Stromal cell of bone marrow (primary cell): ENCODE results near the gene GPR153.

ENCODE experiments used
- DNase-seq: peaks from one replicate; pipeline ENCODE4 v3.0.0-alpha.2; 2012; ENCODE audit warnings: low read depth

Gene GPR153

DNA sequence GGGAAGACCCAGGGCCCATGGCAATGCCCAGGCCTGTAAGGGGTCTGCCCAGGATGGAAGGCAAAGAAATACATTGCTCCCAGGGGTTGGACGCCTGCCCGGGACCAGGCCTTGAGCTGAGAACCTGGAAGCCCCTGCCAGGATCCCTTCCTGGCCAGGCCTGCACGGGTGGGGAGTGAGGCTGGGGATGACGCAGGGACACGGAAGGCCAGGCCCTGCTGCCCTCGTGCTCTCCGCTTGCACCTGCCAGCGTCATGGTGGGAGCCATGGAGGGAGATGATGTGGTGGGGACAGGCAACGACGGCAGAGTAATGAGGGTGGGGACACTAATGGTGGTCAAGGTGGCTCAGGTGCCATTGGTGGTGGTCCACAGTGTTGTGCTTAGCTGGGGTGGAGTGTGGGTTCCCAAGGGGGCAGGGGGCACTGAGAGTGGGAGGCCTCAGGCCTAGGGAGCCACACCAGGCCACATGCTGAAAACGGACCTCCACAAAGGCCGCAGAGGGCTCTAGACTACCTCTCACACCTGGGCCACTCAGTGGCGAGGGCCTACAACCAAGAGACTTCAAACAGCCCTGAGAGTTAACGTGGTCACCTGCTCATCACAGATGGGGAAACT, 12.6 kb downstream of the GPR153 start:
- no peak for DNase-seq

DNA sequence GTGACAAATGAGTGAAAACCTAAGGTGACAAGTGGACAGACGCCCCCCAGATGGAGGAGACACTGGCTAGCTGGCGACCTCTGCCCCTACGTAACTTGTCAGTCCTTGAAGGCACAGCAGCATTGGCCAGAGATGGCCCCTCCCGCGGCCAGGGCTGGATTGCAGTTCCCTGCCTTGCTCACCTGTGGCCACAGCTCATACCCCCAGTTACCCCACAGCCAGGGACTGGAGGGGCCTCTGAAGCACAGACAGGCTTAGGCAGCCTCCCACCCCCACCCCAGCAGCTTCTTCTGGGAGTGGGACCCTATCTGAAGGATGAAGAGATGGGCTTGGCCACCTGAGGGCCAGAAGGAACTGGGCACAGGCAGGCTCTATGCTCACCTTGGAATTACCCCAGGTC, 13.2 kb downstream of the GPR153 start:
- DNase-seq, result no peak

DNA sequence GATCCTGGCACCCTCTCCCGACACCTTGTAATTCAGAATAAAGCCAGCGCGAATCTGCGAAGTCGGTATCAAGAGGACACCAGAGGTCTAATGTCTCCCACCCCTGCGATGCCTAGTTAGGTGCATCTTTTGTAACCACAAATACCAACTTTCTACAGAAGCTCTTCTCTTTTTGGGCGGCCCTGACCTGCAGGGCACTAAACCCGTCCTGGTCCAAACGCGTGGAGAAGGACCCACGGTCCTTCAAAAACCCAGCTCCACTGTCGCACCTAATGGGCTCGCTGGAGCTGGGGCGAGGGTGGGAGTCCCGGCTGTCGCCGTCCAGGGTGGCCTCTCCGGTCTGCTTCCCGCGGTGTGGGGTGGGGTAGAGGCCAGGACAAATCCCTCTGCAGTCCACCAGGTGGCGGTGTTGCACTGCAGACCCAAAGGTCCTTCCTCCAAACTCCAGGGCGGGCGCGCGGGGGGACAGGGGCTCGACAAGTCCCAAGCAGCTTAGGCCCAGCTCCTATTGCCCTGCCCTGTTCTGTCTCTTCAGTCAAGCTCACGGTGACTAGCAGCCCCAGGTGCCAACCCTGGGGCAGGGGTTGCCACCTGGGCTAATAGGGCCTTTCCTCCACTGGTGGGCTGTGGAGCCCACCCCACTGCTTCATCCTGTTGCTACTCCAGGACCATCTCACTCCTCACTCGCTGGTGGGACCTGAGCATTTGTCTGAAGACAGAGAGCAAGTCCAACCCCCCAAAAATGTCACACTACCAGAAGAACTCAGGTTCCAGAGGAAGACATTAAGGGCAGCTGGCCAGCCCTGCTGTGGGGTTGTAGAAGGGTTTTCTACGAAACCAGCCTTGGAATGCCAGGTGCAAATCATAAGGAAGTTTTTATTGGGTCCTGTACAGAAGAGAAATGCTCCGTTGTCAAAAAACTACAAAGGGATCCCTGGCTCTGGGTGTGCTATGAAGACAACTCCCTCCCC, 14.1 kb downstream of the GPR153 start:
- no peak for DNase-seq

DNA sequence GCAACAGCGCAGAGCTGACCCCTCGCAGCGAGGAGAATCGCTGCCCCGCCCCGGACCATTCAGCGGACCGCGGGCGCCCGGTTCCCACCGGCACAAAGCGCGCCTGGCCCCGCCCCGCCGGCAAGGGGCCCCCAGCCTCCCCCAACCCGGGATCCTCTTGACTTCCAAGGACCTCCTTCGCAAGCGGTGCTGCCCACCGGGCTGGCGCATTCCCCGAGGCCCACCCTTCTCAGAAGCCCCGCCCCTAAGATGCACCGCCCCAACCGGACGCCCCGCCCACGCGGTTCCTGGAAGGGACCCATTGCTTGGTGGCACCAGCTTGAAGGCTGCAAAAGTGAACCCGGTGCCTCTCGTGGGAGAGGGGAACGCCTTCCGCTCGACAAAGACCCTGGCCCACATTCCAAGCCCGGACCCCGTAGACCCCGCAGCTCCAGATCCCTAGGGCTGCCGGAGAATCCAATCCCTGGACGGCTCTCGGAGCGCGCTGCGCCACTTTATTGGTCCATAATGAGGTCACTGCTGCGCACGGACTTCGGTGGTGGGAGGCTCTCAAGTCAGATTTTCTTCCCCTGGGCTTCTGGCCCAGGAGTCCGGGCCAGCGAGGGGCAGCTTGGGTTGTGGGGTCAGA, 14.9 kb downstream of the GPR153 start:
- DNase-seq, result no peak

DNA sequence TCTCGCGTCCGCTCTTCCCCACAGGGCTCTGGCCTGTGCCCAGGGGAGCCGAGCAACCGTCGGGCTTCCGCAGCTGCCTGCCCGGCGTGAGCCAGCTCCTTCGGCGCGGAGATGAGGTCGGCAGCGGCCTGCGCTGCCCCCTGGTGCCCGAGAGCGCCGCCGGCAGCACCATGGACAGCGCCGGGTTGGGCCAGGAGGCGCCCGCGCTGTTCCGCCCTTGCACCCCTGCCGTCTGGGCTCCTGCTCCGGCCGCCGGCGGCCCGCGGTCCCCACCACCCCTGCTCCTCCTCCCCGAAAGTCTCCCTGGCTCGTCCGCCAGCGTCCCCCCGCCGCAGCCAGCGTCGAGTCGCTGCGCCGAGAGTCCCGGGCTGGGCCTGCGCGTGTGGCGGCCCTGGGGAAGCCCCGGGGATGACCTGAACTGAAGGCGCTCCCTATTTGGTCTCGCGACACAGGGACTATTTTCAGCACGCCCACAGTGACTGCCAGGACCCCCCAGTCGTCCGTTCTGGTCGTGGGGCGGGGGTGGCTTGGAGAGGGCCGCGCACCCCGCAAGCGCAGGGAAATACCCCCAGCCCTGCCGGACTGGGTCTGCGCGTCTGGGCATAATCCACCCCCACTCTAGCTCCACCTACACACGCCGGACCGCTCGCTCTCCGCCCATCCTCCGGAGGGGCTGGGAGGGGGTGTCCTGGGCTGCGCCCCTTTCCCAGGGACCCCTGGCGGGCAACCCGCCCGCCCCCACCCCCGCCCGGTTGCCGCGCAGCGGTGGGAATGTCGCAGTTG, 15.6 kb downstream of the GPR153 start:
- DNase-seq, result no peak

DNA sequence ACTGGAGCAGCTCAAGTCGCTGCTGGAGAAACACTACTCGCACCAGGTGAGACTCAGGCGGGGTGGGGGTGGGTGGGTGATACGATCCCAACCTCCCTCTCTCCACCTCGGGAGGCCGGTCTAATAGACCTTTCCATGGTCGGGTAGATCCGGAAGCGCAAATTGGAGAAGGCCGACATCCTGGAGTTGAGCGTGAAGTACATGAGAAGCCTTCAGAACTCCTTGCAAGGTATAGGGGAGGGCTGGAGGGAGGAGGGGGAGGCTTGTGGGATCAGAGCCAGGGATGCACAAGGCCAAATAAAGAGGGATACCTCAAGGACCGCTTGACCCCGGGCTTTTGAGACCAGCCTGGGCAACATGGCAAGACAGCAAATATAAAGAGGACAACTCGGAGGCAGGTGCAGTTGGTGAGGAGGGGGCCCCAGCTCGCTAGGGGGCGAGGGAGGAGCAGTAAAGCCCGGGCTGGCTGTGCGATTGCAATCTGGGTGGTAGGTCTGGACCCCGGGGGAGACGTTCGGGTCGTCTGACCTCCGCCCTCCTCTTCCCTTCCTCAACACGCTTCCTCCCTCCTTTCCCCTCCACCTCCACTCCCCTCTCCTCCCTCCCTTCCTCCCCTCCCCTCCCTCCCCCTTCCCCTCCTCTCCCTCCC, 16.4 kb downstream of the GPR153 start:
- DNase-seq, result no peak

DNA sequence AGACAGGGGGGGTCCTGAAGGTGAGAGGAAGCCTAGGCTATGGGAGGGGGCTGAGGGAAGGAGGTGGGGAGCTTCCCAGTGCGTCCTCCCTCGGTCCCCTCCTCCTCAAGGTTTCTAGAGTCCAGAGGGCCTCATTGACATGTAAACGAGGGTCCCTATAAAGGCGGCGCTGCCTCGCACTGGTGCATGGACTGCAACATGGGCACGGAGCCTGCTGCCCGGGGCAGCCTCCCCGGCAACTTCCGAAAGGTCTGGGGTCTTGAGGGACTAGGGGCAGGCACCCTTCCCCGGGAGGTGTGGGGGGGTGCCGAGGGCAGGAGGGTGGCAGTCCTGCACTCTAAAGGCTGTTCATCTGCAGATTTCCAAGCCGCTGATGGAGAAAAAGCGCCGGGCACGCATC, 16.9 kb downstream of the GPR153 start, which contains the start of gene HES3:
HES3 (plus strand) TSS at position 187 of the 400 bp plus-strand sequence; CDS start at position 374, 187 bp downstream.
- DNase-seq, result no peak

DNA sequence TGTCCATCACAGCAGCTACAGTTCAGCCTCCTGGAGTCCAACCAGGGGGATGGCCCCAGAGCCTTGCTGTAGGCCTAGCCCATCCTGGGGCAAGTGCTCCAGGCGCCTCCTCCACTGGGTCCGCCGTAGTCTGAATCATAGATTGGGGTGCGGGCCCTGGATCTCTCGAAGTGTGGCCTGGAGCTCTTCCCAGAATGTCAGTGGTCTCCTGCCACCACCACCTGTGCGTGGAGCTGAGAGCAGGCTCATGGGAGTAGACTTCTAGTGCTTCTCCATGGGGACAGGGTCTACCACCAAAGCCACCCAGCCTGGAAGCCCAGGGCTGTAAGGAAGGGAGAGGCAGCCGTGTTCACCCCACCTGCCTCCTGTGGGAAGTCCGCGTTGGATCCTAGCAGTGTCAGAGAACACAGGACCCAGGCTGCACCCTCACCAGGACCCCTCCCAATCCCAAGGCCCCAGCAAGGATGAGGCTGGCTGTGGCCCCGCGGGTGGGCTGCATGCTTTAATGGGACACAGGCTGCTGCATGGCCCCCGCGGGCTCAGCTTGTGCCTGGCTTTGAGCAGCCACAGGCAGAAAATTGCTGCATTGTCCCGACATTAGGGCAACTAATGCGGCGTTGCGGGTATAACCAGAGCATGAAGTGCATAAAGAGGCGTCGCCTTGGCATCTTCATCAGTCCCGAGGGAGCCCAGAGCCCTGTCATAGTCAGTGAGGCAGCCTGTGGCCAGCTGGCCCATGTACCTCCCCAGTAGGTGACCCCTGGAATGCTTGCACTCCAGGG, 17.7 kb downstream of the GPR153 start:
- no peak for DNase-seq

DNA sequence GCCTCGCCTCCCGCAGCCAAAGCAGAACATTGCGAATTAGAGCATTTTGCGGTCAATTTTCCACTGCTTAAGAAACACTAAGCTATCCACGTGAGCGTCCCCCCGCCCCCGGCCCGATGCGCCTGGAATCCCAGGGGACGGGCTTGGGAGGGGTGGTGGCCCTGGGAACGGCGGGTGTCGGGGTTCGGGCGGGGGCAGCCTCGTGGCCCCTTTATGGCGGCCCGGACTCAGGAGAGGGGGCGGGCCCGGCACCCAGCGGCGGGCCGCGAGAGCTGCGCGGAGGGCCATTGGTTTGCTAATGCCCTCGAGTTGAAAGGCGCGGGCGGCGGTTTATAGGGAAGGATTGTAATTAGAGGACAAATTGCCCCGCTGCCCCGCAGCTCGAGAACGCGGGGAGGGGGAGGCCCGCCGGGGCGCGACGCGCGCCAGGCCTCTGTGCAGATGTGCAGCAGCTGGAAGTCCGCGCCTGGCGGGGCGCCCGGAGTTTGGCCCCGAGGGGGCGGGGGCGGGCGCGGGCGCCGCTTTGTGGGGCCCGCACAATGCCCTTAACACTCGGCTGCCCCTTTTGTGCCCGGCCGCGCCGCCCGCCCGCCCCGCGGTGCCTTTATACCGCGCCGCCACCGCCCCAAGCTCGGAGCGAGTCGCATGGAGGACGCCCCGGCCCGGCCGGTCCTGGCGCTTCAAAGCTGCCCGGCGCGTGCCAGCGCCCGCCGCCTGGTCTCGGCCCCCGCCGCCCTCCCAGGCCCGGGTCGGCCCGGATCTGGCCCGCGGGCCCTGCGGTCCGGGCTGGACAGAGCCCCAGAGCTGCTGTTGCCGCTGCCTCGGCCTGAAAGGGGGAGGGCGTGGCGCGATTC, 18.8 kb downstream of the GPR153 start:
- no peak for DNase-seq

DNA sequence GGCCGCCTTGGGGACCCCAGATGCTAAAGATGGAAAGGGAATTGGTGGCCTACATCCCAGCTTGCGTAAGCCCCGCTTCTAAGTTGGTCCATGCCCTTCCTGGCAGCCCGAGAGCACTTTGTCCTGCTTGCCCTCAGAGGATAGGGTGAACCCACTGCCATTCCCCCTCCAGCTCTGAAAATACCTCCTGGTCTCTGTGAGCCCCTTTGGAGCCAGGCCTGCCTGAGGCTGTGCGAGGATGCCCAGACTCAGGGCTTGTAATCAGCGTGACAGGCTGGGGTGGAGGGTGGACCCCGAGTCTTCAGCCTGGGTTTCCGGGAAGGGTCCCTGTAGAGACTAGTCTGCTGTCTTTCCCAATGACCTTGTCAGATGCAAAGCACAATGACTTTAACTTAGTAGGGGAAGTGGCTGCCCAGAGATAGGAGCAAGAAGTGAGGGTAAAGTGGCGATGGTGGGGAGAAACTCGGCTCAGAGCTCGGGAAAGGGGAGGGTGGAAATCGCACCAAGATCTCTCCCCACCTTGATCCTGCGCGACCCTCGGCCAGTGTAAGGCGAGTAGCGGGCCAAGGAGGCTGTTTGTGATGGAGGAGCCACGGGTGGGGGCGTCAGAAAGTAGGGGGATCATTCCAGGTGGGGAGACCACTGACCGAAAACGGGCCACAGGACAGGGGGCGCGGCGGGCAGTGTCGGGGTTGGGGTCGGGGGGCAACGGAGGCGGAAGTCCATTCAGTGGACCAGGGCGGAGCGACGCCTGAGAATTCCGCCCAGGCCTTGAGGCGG, 19.6 kb downstream of the GPR153 start:
- no peak for DNase-seq

DNA sequence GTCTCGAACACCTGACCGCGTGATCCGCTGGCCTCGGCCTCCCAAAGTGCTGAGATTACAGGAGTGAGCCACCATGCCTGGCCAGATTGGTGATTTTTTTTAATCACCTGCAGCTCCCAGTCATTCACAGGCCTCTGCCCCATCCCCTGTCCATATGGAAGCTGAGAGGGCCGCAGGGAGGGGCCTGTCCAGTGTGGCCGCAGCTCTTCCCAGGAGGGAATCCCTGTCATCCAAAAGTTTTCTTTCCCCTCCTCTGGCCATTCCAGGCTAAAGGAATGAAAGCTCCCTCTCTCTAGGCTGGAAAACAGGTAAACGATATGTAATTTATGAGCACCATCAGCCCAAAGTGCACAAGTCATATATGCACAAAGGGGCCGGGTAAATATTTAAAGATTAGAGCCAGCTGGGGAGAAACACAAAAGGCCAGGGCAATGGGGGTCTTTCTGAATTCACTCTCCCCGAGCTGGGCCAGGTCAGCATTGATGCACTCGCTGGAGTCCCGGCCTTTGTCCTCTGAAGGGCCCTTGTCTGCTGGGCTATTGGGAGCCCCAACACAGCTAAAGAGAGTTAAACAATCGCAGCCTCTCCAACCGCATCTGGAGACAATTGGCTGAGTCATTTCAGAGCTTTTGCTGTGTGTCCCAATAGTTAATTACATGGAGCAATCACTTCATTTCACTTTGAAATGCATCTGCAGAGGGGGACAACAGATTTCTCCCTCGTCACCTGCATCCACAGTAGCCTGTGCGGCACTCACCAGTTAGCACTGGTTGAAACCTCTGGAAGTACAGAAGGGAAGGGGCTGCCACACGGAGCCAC, 20.7 kb downstream of the GPR153 start:
- DNase-seq, result no peak

DNA sequence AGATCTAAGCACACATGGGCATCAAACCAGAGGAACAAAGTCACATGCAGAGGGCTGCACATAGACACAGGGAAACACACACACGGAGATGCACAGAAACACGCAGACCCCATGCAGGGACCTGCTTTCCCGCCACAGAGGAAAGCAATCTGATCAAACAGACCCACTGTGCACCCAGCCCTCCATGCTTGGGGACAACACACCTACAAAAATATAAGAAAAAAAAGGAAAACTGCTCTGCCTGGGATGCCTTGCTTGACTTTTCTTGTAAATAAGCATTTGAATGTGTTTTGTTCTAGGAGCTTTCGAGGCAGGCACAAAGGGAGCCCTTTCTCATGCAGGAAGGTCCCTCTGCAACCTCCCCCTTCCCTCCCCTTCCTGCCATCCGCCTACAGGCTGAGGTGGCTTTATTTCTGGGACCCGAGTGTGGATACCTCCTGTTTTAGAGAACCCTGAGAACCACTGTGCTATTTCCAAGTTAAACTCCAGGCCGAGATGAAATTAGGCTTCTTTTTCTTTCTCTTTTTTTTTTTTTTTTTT, 21.6 kb downstream of the GPR153 start:
- no peak for DNase-seq

DNA sequence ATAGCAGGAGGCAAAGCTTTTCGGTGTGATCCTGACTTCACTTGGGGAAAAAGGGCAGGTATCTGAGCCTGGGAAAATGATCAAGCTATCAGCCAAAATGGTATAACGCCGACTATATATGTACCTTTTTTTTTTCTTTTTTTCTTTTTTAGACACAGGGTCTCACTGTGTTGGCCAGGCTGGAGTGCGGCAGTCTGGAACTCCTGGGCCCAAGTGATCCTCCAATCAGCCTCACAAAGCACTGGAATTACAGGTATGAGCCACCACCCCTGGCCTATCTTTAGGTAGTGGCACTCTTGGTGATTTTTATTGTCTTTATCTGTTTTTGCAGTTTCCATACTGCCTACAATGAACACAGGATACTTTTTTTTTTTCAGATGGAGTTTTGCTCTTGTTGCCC, 23.8 kb downstream of the GPR153 start:
- DNase-seq, result no peak

DNA sequence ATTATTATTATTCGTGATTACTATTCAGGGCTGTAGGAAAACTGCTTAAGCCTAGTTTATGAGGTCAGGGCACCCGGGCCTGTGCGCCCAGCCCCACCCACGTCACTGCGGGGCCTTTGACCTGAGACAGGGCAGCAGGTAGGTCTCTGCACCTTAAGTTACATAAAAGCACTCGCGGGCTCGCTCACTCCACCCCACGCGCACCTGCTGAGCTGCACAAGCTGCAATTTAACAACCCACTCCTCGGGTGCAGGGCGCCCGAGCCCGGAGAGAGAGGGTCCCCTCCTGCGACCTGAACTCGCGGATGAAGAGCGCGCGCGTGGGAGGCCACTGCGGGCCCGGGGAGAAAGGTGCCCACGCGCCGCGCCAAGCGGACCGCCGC, 25.6 kb downstream of the GPR153 start:
- DNase-seq, result no peak

DNA sequence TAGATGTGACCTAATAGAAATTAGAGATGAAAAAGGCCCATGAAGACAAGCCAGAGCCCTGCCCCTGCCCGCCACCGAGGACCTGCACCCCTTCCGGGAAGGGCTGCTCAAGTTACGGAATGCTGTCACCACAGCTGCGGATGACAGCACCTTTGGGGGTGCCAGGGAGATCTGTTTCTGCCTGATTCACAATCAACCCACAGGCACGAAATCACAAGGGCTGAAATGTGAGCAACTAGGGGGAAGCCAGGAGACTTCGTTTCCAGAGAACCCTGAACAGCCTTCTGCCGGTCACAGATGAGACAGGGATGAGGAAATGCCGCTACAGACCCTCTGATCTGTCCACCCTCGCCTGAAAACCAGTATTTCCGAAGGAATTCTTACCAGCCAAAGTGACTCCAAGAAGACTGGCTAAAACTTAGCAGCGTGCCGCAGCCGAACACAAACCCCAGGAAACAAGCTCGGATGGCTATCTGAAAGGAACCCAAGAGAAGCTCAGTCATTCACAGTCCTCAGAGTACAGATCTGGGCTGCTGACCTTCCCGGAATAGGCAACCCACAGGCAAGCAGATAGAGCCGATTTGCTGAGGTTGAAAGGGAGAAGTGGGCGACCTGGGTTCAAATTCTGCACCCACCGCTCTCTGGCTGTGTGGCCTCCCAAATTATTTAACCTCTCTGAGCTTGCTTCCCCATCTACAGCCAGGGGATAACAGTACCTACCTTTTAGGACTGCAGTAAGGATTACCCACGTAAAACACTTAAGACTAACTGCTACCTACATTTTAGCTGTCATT, 26.2 kb downstream of the GPR153 start:
- peak; percentile 10 for DNase-seq

DNA sequence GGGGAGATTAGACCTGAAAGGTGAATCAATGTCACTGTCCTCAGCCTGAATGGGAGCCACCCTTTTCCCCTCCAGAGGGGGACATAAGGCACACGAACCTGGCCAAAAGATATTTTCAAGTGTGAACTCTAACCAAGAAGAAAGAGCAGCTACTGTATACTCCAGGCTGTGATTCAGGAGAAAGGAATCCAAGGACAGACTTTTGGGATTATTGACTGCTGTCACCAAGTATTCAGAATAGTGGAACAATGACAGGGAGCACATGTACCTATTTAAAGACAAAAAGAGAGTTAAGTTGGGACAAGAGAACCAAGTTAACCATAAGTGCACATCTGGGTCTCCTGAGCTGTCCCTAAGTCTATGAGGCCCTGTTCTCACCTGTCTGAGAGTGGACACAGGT, 27.5 kb downstream of the GPR153 start:
- DNase-seq, result no peak

DNA sequence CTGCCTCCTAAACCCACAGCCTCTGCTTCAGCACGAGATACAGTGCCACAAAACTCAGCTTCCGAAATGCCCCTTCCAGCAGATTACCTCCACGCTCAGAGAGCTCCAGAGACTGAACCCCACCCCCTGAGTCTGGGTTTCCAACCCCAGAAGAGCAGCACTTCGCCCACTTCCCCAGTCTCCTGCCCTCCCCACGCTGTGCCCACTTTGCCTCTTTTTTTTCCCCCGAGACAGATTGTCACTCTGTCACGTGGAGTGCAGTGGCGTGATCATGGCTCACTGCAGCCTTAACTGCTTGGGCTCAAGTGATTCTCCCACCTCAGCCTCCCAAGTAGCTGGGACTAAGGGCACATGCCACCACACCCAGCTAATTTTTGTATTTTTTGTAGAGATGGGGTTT, 35.2 kb downstream of the GPR153 start:
- DNase-seq, result no peak
